Skeletal muscle tissue (tissue), 4 donors: ENCODE data around the gene ACO2. TPM values are rescaled to one million over a fixed set of nuclear protein-coding genes. Genes with fewer than 3 reads are reported as not detected.
A peak's percentile ranks its signal among the peaks of the same experiment; 100 is the strongest.

Source experiments
- H3K27ac ChIP-seq: one replicate; pipeline ENCODE4 v1.7.0; 2013; ENCODE audit warnings: mild to moderate bottlenecking, low read depth, low read length, inconsistent platforms
- H3K27me3 ChIP-seq, 3 donors: one replicate each; pipeline ENCODE4 v1.7.0; 2013; ENCODE audit warnings: low read length in 3 of 3; ENCODE audit not compliant: control insufficient read depth in 3 of 3, insufficient read depth in 3 of 3
- H3K36me3 ChIP-seq, 3 donors: one replicate each; pipeline ENCODE4 v1.7.0; 2013; ENCODE audit warnings: low read length in 3 of 3; ENCODE audit not compliant: control insufficient read depth in 3 of 3, insufficient read depth in 3 of 3
- H3K4me1 ChIP-seq, 3 donors: one replicate each; pipeline ENCODE4 v1.7.0; 2013; ENCODE audit warnings: low read length in 3 of 3, mild to moderate bottlenecking in 3 of 3; ENCODE audit not compliant: control insufficient read depth in 3 of 3, insufficient read depth in 3 of 3
- H3K4me3 ChIP-seq, 3 donors: one replicate each; pipeline ENCODE4 v1.7.0; 2013; ENCODE audit warnings: low read length in 3 of 3
- H3K9ac ChIP-seq, 3 donors: one replicate each; pipeline ENCODE4 v1.7.0; 2013; ENCODE audit warnings: low read length in 3 of 3, mild to moderate bottlenecking in 3 of 3, moderate library complexity in 2 of 3, low read depth in 1 of 3
- H3K9me3 ChIP-seq, 3 donors: one replicate each; pipeline ENCODE4 v1.7.0; 2013; ENCODE audit warnings: low read length in 3 of 3; ENCODE audit not compliant: control insufficient read depth in 3 of 3
- total RNA-seq: library from RNA; depleted of rRNA; stranded (reverse); fragments of >200 nt; gene quantifications from one replicate; pipeline ENCODE4 v1.2.3, GENCODE V29; 2014
- donor health status: Osteomylitis.

ACO2 gene
- total RNA-seq, 1 donor from 2014 or later: 110 TPM

GRCh38 chr22:41526226-41526829 lies 57.4 kb downstream of the ACO2 start:
- Histone ChIP-seq H3K27ac (peak overlapping the region; percentile 67), H3K27me3 (no peaks in the 10 kb centered on the region), H3K9me3 (no peaks in the 10 kb centered on the region), H3K36me3 (peaks cover 74 to 83% (median 76%) of the 10 kb centered on the region in 3 donors), H3K4me3 (no peak overlapping the region), H3K9ac (peak overlapping the region in 2 of 3 donors; percentile 11 to 69), H3K4me1 (peaks cover 32 to 53% (median 45%) of the 10 kb centered on the region in 3 donors)

DNA sequence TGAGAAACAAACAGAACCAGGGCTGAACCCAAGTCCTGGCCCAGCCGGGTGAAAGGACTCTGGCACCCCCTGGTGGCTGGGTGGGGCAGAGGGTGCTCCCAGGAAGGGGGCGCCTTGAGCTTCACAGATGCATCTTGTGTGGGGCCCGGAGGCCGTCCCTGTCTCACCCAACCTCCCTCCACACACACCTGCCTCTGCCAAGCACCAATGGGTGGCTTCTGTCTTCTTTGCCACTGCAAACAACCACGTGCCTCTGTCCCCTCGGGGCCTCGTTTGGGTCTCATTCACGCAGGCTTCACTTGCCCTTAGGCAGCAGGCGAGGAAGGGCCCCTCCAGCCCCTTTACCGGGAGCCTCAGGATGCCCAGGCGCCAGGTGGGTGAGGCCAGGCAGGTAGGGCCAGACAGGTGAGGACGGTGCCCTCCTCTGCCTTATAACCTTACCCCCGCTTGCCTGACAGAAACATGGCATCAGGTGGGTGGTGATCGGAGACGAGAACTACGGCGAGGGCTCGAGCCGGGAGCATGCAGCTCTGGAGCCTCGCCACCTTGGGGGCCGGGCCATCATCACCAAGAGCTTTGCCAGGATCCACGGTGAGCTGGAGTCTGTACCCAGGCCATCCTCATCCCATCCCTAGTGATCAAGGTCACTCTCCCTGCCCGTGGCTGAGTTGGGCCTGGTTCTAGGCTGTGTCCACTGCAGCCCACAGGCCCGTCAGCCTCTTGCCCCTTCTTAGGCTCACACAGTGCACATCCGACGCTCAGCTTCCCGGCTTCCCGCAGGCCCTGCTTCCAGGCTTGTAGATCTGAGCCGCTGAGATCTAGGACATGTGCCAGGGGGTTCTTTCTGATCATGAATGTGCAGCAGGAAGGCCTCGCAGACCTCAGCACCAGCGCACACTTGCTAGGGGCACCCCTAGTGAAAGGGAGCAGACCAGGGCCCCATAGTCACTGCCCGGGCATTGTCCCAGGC lies 58.2 kb downstream of the ACO2 start:
- H3K4me3 ChIP-seq: no peak overlapping the region
- H3K9me3 ChIP-seq: no peaks in the 10 kb centered on the region
- peaks cover 81 to 88% (median 84%) of the 10 kb centered on the region in 3 donors for H3K36me3 ChIP-seq
- no peaks in the 10 kb centered on the region for H3K27me3 ChIP-seq
- peaks cover 32 to 61% (median 52%) of the 10 kb centered on the region in 3 donors for H3K4me1 ChIP-seq
- peak overlapping the region in 2 of 3 donors; percentile 11 to 69 for H3K9ac ChIP-seq
- peak overlapping the region; percentile 67 for H3K27ac ChIP-seq

DNA sequence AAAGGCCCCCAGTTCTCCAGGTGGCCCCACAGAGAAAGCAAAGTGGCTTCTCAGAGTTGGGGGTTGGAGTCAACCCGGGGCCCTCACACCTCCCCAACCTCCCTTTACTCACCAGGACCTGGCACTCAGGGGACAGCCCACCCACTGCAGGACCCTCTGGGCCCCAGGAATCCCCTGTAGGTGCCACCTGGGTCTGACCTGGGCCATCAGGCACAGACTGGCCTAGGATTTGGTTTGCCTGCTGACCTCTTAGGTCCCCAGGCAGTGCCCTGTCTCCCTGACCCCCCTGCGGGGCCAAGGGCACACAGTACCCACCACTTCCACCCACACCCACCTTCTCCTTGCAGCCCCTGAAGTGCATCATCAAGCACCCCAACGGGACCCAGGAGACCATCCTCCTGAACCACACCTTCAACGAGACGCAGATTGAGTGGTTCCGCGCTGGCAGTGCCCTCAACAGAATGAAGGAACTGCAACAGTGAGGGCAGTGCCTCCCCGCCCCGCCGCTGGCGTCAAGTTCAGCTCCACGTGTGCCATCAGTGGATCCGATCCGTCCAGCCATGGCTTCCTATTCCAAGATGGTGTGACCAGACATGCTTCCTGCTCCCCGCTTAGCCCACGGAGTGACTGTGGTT lies 59.3 kb downstream of the ACO2 start:
- H3K4me1 ChIP-seq: peaks cover 31 to 64% (median 60%) of the 10 kb centered on the region in 3 donors

GRCh38 chr22:41528938-41529561 lies 60.1 kb downstream of the ACO2 start:
- Histone ChIP-seq H3K4me3 (no peak overlapping the region), H3K36me3 (peaks cover 75 to 78% (median 76%) of the 10 kb centered on the region in 3 donors), H3K4me1 (peaks cover 26 to 59% (median 55%) of the 10 kb centered on the region in 3 donors), H3K27me3 (no peaks in the 10 kb centered on the region), H3K9ac (no peak overlapping the region), H3K9me3 (no peaks in the 10 kb centered on the region), H3K27ac (no peak overlapping the region)

More for the DNA sequence above, 59.3 kb downstream of the ACO2 start:
- Histone ChIP-seq H3K27ac (no peak overlapping the region), H3K36me3 (peaks cover 80 to 86% (median 83%) of the 10 kb centered on the region in 3 donors), H3K4me3 (no peak overlapping the region), H3K9me3 (no peaks in the 10 kb centered on the region), H3K27me3 (no peaks in the 10 kb centered on the region), H3K9ac (no peak overlapping the region)

DNA sequence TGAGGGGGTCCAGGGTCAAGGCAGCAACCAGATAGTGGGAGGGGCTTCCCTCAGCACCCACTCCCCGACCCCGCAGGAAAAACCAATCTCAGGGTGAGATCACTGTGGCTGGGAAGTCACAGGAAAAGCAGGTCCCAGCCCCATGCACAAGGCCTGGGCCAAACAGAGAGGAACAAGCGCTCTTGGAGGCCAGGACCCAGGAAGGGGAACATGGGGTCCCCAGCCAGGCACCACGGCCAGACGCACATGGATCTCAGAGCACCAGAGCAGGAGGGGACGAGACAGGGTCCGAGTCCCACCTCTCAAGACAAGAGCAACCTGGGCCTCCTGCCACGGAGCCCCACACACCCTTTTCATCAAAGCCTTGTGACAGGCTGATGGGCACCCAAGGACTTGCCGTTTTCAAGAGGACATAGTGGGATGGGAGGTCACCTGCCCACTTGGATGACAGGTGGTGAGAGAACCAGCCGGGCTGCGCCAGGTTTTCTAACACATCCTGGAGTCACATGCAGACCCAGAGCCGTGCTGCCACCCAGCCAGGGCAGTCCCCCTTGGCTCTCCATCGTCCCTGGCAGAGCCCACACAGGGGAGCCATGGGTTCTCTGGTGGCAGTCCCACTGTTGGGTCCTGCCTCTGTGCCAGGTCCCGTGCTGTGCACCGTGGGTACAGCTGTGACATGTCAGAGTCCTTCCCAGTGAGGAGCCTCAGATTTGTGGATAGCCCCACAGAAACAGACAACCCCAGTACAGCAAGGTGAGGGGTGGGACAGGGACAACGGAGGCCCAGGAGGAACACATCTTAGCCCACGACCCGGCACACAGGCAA lies 62.2 kb downstream of the ACO2 start:
- Histone ChIP-seq H3K36me3 (peaks cover 58 to 61% (median 59%) of the 10 kb centered on the region in 3 donors), H3K9ac (peak overlapping the region in 2 of 3 donors; percentile 33 to 70)

DNA sequence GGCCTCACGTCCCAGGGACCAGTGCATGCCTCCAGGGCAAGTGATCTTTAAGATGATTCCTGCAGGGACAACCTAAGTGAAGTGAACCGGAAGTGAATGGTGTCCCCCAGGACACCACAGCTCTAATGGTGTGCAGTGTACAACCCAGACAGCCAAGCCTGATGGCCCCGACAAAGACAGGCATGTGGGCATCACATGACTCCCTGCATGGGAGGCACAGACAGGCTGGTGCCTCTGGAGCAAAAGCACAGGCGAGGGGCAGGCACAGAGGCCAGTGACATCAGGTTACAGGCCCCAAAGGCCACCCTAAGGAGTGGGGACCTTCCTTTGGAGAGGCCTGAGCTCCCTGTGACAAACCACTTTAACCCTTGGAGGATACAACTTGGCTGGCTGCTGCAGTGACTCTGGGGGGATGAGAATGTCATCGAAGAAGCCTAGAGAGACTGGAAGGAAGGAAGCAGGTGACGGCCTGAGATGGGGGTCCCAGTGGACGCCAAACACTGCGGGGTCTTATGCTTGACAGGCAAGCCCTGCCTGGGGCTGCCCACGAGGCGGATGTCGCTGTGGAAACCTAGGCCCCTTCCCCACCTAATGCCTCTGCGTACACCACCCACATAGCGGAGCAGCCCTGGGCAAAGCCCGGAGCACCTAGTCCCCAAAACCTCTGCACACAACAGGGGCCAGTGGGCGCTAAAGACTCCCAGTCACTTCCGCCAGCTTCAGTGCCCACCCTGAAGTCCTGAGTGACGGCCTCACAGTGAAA lies 63.0 kb downstream of the ACO2 start:
- peaks cover 4 to 32% (median 27%) of the 10 kb centered on the region in 3 donors for H3K4me1 ChIP-seq
- H3K9me3 ChIP-seq: no peaks in the 10 kb centered on the region
- H3K9ac ChIP-seq: peak overlapping the region in 2 of 3 donors; percentile 33 to 70
- no peak overlapping the region for H3K4me3 ChIP-seq
- peak overlapping the region; percentile 19 for H3K27ac ChIP-seq
- H3K27me3 ChIP-seq: no peaks in the 10 kb centered on the region
- peaks cover 51 to 53% (median 52%) of the 10 kb centered on the region in 3 donors for H3K36me3 ChIP-seq

More for the DNA sequence above, 62.2 kb downstream of the ACO2 start:
- H3K4me1 ChIP-seq: peaks cover 9 to 39% (median 35%) of the 10 kb centered on the region in 3 donors
- H3K27ac ChIP-seq: peak overlapping the region; percentile 19
- H3K9me3 ChIP-seq: no peaks in the 10 kb centered on the region
- no peak overlapping the region for H3K4me3 ChIP-seq
- H3K27me3 ChIP-seq: no peaks in the 10 kb centered on the region

DNA sequence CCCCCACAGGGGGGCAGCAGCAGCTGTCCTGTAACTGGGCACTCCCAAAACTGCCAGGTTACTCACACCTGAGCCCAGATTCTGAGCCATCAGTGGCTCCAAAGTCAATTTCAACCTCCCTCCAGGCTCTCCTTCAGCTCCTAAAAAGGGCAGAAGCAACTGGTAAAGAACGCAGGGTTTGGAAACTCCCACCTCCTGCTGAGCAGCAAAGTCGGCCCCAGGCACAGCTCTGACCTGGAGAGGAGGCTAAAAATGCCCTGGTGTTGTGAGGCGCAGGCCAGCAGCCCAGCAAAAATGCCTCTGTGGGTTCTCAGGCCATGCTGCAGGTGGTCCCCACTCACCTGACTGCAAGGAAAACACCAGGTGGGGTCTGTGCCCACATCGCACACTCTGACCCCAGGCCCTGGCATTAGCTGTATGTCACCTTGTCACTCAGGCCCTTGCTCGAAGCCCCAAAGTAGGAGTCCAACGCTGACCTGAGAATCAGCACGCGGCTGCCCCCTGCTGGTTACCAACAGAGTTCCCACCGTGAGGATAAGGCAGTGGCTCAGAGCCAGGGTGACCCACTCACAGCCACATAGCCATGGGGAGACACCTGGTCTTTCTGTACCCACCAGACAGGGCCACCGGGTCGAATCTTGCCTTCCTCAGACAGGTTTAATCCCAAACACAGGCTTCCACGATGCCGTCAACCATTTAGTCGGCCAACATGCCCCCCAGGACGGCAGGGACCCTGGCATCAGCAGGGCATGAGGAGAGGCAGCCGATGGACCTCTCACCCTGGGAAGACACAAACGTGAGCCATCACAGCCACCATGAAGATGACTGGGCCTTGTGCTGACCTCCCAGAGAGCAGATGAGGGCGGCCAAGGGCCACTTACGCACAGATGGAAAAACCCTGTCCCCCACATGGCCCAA lies 64.2 kb downstream of the ACO2 start:
- no peak overlapping the region for H3K4me3 ChIP-seq
- H3K27me3 ChIP-seq: no peaks in the 10 kb centered on the region
- no peaks in the 10 kb centered on the region for H3K9me3 ChIP-seq
- peaks cover 4 to 31% (median 26%) of the 10 kb centered on the region in 3 donors for H3K4me1 ChIP-seq
- no peak overlapping the region for H3K27ac ChIP-seq
- H3K36me3 ChIP-seq: peaks cover 38 to 44% (median 41%) of the 10 kb centered on the region in 3 donors
- H3K9ac ChIP-seq: peak overlapping the region; percentile 16 to 70 (median 19)

- Histone ChIP-seq H3K27me3 (no peaks in the 10 kb centered on the region), H3K4me1 (peaks cover 4 to 31% (median 26%) of the 10 kb centered on the region in 3 donors), H3K36me3 (peaks cover 30 to 34% (median 31%) of the 10 kb centered on the region in 3 donors), H3K9ac (no peak overlapping the region), H3K4me3 (no peak overlapping the region), H3K9me3 (no peaks in the 10 kb centered on the region), H3K27ac (no peak overlapping the region)
Measured at GRCh38 chr22:41534219-41534618, 65.3 kb downstream of the ACO2 start.
